Heart right ventricle (tissue), 16 donors: ENCODE results near the gene SPG11. TPM values are rescaled to one million over a fixed set of nuclear protein-coding genes. Genes with fewer than 3 reads are reported as not detected.
"Not testable (repeated sequence)": the region's sequence is repeated elsewhere in the genome, so short reads cannot be mapped to it uniquely, and the experiment has no call there.

Experiments used
- ATAC-seq, 8 donors: fragments of 200-7000 bp; cut with Tn5 transposase; one replicate each; pipeline ENCODE4 v1.9.1; 2020; ENCODE audit warnings: mild to moderate bottlenecking in 8 of 8, moderate library complexity in 8 of 8, moderate number of reproducible peaks in 1 of 8
- DNase-seq, 2 donors: peaks; one replicate each; pipeline ENCODE4 v3.0.0-alpha.2; 2020
- H3K27ac ChIP-seq, 10 donors: fragments of 200-600 bp; sonication (generic) in 2 of 10; one replicate each; pipeline versions ENCODE4 v1.5.0 to v1.8.0; 2020 to 2022; ENCODE audit warnings: mild to moderate bottlenecking in 3 of 10
- H3K27me3 ChIP-seq, 7 donors: fragments of 200-600 bp; one replicate each; pipeline ENCODE4 v1.8.0; 2021 to 2022; ENCODE audit warnings: mild to moderate bottlenecking in 2 of 7
- H3K36me3 ChIP-seq, 9 donors: fragments of 200-600 bp; sonication (generic) in 1 of 9; one replicate each; pipeline versions ENCODE4 v1.5.0 to v1.8.0; 2020 to 2022; ENCODE audit warnings: mild to moderate bottlenecking in 2 of 9
- H3K4me1 ChIP-seq, 9 donors: fragments of 200-600 bp; sonication (generic) in 1 of 9; one replicate each; pipeline versions ENCODE4 v1.5.0 to v1.8.0; 2020 to 2022; ENCODE audit warnings: mild to moderate bottlenecking in 4 of 9
- H3K4me3 ChIP-seq, 10 donors: fragments of 200-600 bp; sonication (generic) in 2 of 10; one replicate each; pipeline versions ENCODE4 v1.5.0 to v1.8.0; 2020 to 2022; ENCODE audit warnings: mild to moderate bottlenecking in 7 of 10, moderate library complexity in 2 of 10
- H3K9me3 ChIP-seq, 11 donors: fragments of 200-600 bp in 10 of 11; sonication (generic) in 2 of 11; one replicate each; pipeline versions ENCODE4 v1.5.0 to v1.8.0; 2013 to 2022; ENCODE audit warnings: mild to moderate bottlenecking in 2 of 11, control low read depth in 1 of 11, moderate library complexity in 1 of 11
- WGBS, 2 donors: extraction: QIAGEN DNeasy Blood & Tissue Kit; methylation state at CpG; one replicate each; pipeline ENCODE4 v1.1.7; 2013; ENCODE audit warnings: inconsistent platforms in 1 of 2; 5-methylcytosine and 5-hydroxymethylcytosine counted together
- intact Hi-C, 10 donors: fragments of 100-400 bp; cut with DNase I; formaldehyde crosslinking; loops; one replicate each; pipeline versions ENCODE4 v1.11.1 to v1.14.2; 2022
- polyA plus RNA-seq, 2 donors: library from polyadenylated mRNA; stranded (reverse); fragments of 200-250 nt; gene quantifications; one replicate each; pipeline ENCODE4 v1.2.3, GENCODE V29; 2013
- total RNA-seq, 10 donors: library from RNA; stranded (reverse); fragmentation: NEBNext Ultra II Directional in 3 of 10; extraction: Animal tissue kit (Norgen Biotek cat#: 25700) in 3 of 10; gene quantifications; one replicate each; pipeline versions ENCODE4 v1.2.1 to v1.2.4, GENCODE V29; 2021 to 2023
- TF ChIP-seq, protein P1 (sequence below), 9 donors: fragments of 200-600 bp; sonication (generic) in 2 of 9; IDR thresholded peaks; one replicate each; pipeline versions ENCODE4 v1.5.0 to v1.8.0; 2021 to 2022; ENCODE audit warnings: antibody characterized with exemption in 9 of 9, mild to moderate bottlenecking in 5 of 9, moderate library complexity in 1 of 9
- donor health status: Arrhythmogenic right ventricular cardiomyopathy.
- donor health status: ischemic (EF 13 %, LVEDD 7.1; RV severe dilation, severe dysfunction).
- donor health status: healthy with polysubstance abuse.
- donor health status: DM: no; HTN: yes; CAD: no.
- donor health status: DM: no; HTN: no; CAD: no.
- donor health status: ischemic (EF 25% LVEDD 6.9; RV normal size, moderate dysfunction).
- donor health status: ischemic (EF 25% LVEDD 5.7; RV mildly dilated, moderate dysfunction).
- donor health status: healthy.
- donor health status: DM: yes; HTN: yes; CAD: no.
- donor health status: Ischemic cardiomyopathy.
- donor health status: ischemic (EF 35%, LVEDD 5.7; RV mildly dilated, moderate dysfunction).
- donor health status: nonischemic (EF 11% LVEDD 7.7; RV severe dilation, severe dysfunction).
- donor health status: DM: yes; HTN: yes; CAD: no.
- donor health status: PGD.
- donor health status: ischemic (EF 29% LVEDD 5.4; RV normal size, mild dysfunction).
- donor health status: nonischemic (EF 23%, LVEDD 6.1; RV moderate dilation, normal function).

SPG11 gene
- total and polyA plus RNA-seq, 12 donors: 17.4 to 63.4 (median 50.4) TPM

DNA sequence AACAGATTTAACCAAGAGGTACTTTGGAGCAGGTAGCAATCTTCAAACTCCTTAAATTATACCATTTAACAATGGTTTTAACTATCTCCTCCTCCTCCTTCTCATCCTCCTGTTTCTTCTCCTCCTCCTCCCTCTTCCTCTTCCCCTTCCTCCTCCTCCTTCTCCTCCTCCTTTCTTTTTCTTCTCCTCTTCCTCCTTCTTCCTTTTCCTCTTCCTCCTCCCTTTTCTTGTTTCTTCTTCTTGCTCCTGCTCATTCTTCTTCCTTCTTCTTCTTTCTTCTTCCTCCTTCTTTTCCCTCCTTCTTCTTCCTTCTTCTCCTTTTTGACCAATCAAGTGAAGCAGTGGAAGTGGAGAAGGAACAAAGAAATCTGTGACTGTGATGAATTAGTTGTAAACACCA, 33.6 kb upstream of the SPG11 start:
- Histone ChIP-seq H3K9me3 (peaks cover 0 to 25% (median 0%) of the 10 kb centered on the region in 11 donors), H3K4me3 (no peak overlapping the region), H3K27me3 (no peaks in the 10 kb centered on the region), H3K4me1 (no peaks in the 10 kb centered on the region), H3K27ac (no peak overlapping the region), H3K36me3 (no peaks in the 10 kb centered on the region)
- no peak for DNase-seq
- TF ChIP-seq, protein P1, sequence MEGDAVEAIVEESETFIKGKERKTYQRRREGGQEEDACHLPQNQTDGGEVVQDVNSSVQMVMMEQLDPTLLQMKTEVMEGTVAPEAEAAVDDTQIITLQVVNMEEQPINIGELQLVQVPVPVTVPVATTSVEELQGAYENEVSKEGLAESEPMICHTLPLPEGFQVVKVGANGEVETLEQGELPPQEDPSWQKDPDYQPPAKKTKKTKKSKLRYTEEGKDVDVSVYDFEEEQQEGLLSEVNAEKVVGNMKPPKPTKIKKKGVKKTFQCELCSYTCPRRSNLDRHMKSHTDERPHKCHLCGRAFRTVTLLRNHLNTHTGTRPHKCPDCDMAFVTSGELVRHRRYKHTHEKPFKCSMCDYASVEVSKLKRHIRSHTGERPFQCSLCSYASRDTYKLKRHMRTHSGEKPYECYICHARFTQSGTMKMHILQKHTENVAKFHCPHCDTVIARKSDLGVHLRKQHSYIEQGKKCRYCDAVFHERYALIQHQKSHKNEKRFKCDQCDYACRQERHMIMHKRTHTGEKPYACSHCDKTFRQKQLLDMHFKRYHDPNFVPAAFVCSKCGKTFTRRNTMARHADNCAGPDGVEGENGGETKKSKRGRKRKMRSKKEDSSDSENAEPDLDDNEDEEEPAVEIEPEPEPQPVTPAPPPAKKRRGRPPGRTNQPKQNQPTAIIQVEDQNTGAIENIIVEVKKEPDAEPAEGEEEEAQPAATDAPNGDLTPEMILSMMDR (IDR thresholded peaks at IDR 0.05): no peak
- ATAC-seq: no peak
- intact Hi-C loops: no loop called here

DNA sequence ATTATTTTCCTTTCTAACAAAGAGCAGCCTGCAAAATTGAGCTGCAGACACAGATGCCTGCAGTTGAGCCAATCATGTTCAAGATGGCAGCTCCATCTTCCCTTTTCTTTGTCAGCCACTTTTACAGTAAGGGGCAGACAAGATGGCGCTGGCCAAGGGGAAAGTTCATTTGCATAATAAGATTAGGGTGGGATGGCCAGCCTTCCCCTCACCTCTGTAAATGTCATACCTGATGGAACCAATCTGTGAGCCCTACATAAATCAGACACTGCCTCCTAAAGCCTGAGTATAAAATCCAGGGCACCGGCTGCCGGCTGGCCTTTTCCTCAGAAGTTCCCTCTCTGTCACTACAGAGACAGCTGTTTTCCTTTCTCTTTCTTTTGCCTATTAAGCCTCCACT, 31.8 kb upstream of the SPG11 start:
- H3K4me1 ChIP-seq: no peaks in the 10 kb centered on the region

DNA sequence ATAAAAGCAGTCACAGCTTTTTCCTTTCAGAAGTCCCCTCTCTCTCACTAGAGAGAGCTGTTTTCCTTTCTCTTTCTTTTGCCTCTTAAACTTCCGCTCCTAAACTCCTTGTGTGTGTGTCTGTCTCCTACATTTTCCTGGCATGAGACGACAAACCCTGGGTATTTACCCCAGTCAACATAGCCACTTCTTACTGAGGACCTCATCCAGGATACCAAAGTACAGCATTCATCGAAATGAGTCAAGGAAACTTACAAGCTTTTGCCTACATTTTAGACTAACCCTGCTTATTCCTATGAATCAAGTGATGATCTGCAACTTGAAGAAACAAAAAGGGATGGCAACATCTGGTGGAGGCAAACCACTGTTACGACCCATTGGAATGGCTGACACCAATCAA, 31.0 kb upstream of the SPG11 start:
- WGBS, 2 donors: 86 to 90% methylated on average over 4 of the region's 4 CpGs
- DNase-seq: no peak
- Histone ChIP-seq H3K9me3 (peaks cover 0 to 4% (median 0%) of the 10 kb centered on the region in 11 donors), H3K4me1 (no peaks in the 10 kb centered on the region), H3K36me3 (no peaks in the 10 kb centered on the region), H3K27me3 (no peaks in the 10 kb centered on the region), H3K4me3 (no peak overlapping the region), H3K27ac (no peak overlapping the region)
- no peak for ATAC-seq
- intact Hi-C loops: no loop called here
- TF ChIP-seq, protein P1 (IDR thresholded peaks at IDR 0.05): no peak

More for the DNA sequence above, 31.8 kb upstream of the SPG11 start:
- Histone ChIP-seq H3K36me3 (no peaks in the 10 kb centered on the region), H3K9me3 (peaks cover 0 to 13% (median 0%) of the 10 kb centered on the region in 11 donors), H3K27me3 (no peaks in the 10 kb centered on the region), H3K4me3 (no peak overlapping the region), H3K27ac (no peak overlapping the region)
- ATAC-seq (no peak), DNase-seq (no peak)
- intact Hi-C loops: no loop called here
- TF ChIP-seq, protein P1 (IDR thresholded peaks at IDR 0.05): no peak
- WGBS, 2 donors: 59 to 69% methylated on average over 3 of the region's 3 CpGs

DNA sequence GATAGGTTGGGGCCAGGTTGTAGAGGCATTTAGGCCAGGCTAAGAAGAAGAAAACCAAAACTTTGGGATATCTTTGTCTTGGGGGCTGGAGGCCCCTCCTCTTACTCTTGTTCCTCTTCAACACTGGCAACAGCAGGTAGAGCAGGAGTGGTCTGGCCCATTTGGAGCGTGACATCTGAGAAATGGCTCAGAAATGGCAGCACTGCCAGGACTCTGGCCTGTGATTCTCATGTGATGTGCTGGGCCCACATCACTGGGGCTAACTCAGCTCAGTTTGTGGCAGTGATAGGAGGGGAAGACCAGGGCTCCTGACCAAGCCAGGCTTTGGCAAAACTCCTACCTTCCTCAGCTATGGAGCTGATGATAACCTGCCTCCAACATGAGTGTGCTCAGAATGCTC, 29.2 kb upstream of the SPG11 start:
- ATAC-seq: no peak
- Histone ChIP-seq H3K27me3 (no peaks in the 10 kb centered on the region), H3K27ac (no peak overlapping the region), H3K36me3 (no peaks in the 10 kb centered on the region), H3K9me3 (peaks cover 0 to 13% (median 0%) of the 10 kb centered on the region in 11 donors), H3K4me3 (no peak overlapping the region), H3K4me1 (no peaks in the 10 kb centered on the region)
- no peak for DNase-seq
- intact Hi-C loops: no loop called here
- TF ChIP-seq, protein P1 (IDR thresholded peaks at IDR 0.05): no peak
- WGBS, 2 donors: 100% methylated on average over 1 of the region's 1 CpG

DNA sequence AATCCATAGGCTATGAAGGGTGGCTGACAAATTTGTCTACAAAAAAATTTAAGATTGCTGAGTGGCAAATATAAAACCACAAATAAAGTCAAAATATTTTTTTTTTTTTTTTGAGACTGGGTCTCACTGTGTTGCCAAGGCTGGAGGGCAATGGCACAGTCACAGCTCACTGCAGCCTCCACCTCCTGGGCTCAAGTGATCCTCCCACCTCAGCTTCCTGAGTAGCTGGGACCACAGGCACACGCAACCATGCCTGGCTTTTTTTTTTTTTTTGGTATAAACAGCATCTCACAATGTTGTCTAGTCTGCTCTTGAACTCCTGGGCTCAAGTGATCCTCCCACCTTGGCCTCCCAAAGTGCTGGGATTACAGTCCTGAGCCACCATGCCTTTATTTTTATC, 26.8 kb upstream of the SPG11 start:
- H3K27ac ChIP-seq, H3K27me3 ChIP-seq, ATAC-seq, intact Hi-C loops, H3K36me3 ChIP-seq, H3K4me3 ChIP-seq, H3K4me1 ChIP-seq, DNase-seq: not testable (repeated sequence)
- H3K9me3 ChIP-seq: peaks cover 0 to 13% (median 0%) of the 10 kb centered on the region in 11 donors
- 29 to 58% methylated on average over 1 of the region's 1 CpG for WGBS, 2 donors

DNA sequence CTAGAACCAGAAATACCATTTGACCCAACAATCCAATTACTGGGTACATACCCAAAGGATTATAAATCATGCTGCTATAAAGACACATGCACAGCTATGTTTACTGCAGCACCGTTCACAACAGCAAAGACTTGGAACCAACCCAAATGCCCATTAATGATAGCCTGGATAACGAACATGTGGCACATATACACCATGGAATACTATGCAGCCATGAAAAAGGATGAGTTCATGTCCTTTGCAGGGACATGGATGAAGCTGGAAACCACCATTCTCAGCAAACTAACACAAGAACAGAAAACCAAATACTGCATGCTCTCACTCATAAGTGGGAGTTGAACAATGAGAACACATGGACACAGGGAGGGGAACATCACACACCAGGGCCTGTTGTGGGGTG, 25.9 kb upstream of the SPG11 start:
- H3K36me3 ChIP-seq, H3K4me1 ChIP-seq, H3K27me3 ChIP-seq, H3K4me3 ChIP-seq, DNase-seq, H3K27ac ChIP-seq, ATAC-seq, intact Hi-C loops: not testable (repeated sequence)
- peaks cover 0 to 13% (median 0%) of the 10 kb centered on the region in 11 donors for H3K9me3 ChIP-seq
- 77 to 82% methylated on average over 2 of the region's 2 CpGs for WGBS, 2 donors

DNA sequence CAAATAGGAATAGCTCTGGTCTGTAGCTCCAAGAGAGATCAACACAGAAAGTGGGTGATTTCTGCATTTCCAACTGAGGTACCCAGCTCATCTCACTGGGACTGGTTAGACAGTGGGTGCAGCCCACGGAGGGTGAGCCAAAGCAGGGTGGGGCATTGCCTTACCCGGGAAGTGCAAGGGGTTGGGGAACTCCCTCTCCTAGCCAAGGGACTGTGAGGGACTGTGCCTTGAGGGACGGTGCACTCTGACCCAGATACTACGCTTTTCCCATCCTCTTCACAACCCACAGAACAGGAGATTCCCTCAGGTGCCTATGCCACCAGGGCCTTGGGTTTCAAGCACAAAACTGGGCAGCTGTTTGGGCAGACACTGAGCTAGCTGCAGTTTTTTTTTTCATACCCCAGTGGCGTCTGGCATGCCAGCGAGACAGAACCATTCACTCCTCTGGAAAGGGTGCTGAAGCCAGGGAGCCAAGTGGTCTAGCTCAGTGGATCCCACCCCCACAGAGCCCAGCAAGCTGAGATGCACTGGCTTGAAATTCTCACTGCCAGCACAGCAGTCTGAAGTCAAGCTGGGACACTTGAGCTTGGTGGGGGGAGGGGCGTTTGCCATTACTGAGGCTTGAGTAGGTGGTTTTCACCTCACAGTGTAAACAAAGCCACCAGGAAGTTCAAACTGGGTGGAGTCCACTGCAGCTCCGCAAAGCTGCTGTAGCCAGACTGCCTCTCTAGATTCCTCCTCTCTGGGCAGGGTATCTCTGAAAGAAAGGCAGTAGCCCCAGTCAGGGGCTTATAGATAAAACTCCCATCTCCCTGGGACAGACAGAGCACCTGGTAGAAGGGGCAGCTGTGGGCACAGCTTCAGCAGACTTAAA, 19.6 kb upstream of the SPG11 start:
- WGBS, 2 donors: 42 to 48% methylated on average over 8 of the region's 8 CpGs
- Histone ChIP-seq H3K27ac (peak overlapping the region in 4 of 10 donors; percentile 15 to 87 (median 30)), H3K4me1 (peaks cover 0 to 29% (median 12%) of the 10 kb centered on the region in 9 donors), H3K4me3 (peak overlapping the region in 1 of 10 donors; percentile 12)
- peak; percentile 39 to 48 for DNase-seq
- ATAC-seq, H3K36me3 ChIP-seq, H3K27me3 ChIP-seq, intact Hi-C loops, H3K9me3 ChIP-seq: not testable (repeated sequence)
